Lung (tissue), 12 donors: Measurements from ENCODE around the gene DDX41. TPM values are rescaled to one million over a fixed set of nuclear protein-coding genes. Genes with fewer than 3 reads are reported as not detected.
A peak's percentile ranks its signal among the peaks of the same experiment; 100 is the strongest.

Experiments used
- ATAC-seq: fragments of 200-7000 bp; cut with Tn5 transposase; one replicate; pipeline ENCODE4 v1.9.1; 2020; ENCODE audit warnings: moderate number of reproducible peaks; ENCODE audit not compliant: insufficient read depth, low FRiP score
- DNase-seq, 3 donors: peaks; one replicate each; pipeline ENCODE4 v3.0.0-alpha.2; 2013 to 2017
- H3K27ac ChIP-seq, 2 donors: one replicate each; pipeline ENCODE4 v1.5.1; 2013; ENCODE audit warnings: mild to moderate bottlenecking in 2 of 2, moderate library complexity in 2 of 2, control low read depth in 1 of 2, inconsistent platforms in 1 of 2, low read depth in 1 of 2, low read length in 1 of 2
- H3K27me3 ChIP-seq, 3 donors: one replicate each; pipeline ENCODE4 v1.5.1; 2013; ENCODE audit warnings: low read length in 2 of 3; ENCODE audit not compliant: control insufficient read depth in 3 of 3, insufficient read depth in 3 of 3
- H3K36me3 ChIP-seq, 4 donors: one replicate each; pipeline ENCODE4 v1.5.1; 2013; ENCODE audit warnings: low read length in 4 of 4, mild to moderate bottlenecking in 1 of 4, moderate library complexity in 1 of 4; ENCODE audit not compliant: control insufficient read depth in 4 of 4, insufficient read depth in 4 of 4
- H3K4me1 ChIP-seq, 5 donors: one replicate each; pipeline ENCODE4 v1.5.1; 2013; ENCODE audit warnings: low read length in 5 of 5, mild to moderate bottlenecking in 2 of 5, moderate library complexity in 1 of 5; ENCODE audit not compliant: control insufficient read depth in 5 of 5, insufficient read depth in 5 of 5
- H3K4me3 ChIP-seq: one replicate; pipeline ENCODE4 v1.5.1; 2013; ENCODE audit warnings: mild to moderate bottlenecking, control low read depth, moderate library complexity
- H3K9ac ChIP-seq, 2 donors: one replicate each; pipeline ENCODE4 v1.5.1; 2013; ENCODE audit warnings: low read length in 2 of 2, control low read depth in 1 of 2; ENCODE audit not compliant: insufficient read depth in 1 of 2
- H3K9me3 ChIP-seq, 4 donors: one replicate each; pipeline ENCODE4 v1.5.1; 2013; ENCODE audit warnings: low read length in 3 of 4, mild to moderate bottlenecking in 1 of 4, moderate library complexity in 1 of 4; ENCODE audit not compliant: control insufficient read depth in 4 of 4, insufficient read depth in 3 of 4
- CTCF ChIP-seq: IDR thresholded peaks from 2 replicates; pipeline ENCODE4 v1.5.1; 2012; ENCODE audit warnings: mild to moderate bottlenecking; ENCODE audit errors: control extremely low read depth, extremely low read depth
- WGBS, 2 donors: extraction: QIAGEN DNeasy Blood & Tissue Kit; methylation state at CpG; one replicate each; pipeline ENCODE4 v1.1.7; 2013; 5-methylcytosine and 5-hydroxymethylcytosine counted together
- polyA plus RNA-seq, 2 donors: library from polyadenylated mRNA; stranded (reverse); fragments of 200-250 nt; gene quantifications; one replicate each; pipeline ENCODE4 v1.2.1, GENCODE V29; 2013
- total RNA-seq, 2 donors: library from RNA; depleted of rRNA in 1 of 2; stranded (reverse); fragments of >200 nt in 1 of 2; gene quantifications; one replicate each; pipeline ENCODE4 v1.2.1, GENCODE V29; 2014 to 2021
- donor health status: control.
- donor health status: control.
- donor health status: Bipolar disorder and iron deficiency.
- donor health status: healthy.
- donor health status: DM: yes; HTN: yes; CAD: no.

Gene DDX41
- total and polyA plus RNA-seq, 4 donors = 63.2 to 110 (median 73.6) TPM

- H3K36me3 ChIP-seq = peaks cover 0 to 33% (median 14%) of the 10 kb centered on the region in 4 donors
- no peaks in the 10 kb centered on the region for H3K27me3 ChIP-seq
- 92 to 94% methylated on average over 10 of the region's 10 CpGs for WGBS, 2 donors
Observed at GRCh38 chr5:177482359-177482795, 34.4 kb downstream of the DDX41 start.

GRCh38 chr5:177479774-177480173 is 37.0 kb downstream of the DDX41 start:
- no peaks in the 10 kb centered on the region for H3K27me3 ChIP-seq
- H3K4me3 ChIP-seq = no peak overlapping the region
- H3K27ac ChIP-seq = peak overlapping the region in 1 of 2 donors; percentile 51
- WGBS, 2 donors = 60 to 64% methylated on average over 14 of the region's 14 CpGs
- TF ChIP-seq CTCF = no peak
- H3K9ac ChIP-seq = peak overlapping the region in 1 of 2 donors; percentile 35
- H3K9me3 ChIP-seq = no peaks in the 10 kb centered on the region
- H3K36me3 ChIP-seq = peaks cover 0 to 25% (median 6%) of the 10 kb centered on the region in 4 donors
- DNase-seq = peak in 2 of 3 donors; percentile 46 to 56
- ATAC-seq = no peak
- peaks cover 3 to 22% (median 9%) of the 10 kb centered on the region in 5 donors for H3K4me1 ChIP-seq

More at GRCh38 chr5:177482359-177482795, 34.4 kb downstream of the DDX41 start:
- no peak for DNase-seq
- no peak overlapping the region for H3K9ac ChIP-seq
- ATAC-seq = no peak
- no peak overlapping the region for H3K27ac ChIP-seq
- peaks cover 0 to 3% (median 0%) of the 10 kb centered on the region in 4 donors for H3K9me3 ChIP-seq
- peaks cover 3 to 16% (median 9%) of the 10 kb centered on the region in 5 donors for H3K4me1 ChIP-seq
- no peak overlapping the region for H3K4me3 ChIP-seq
- TF ChIP-seq CTCF = no peak

- no peak overlapping the region for H3K4me3 ChIP-seq
Observed at GRCh38 chr5:177478711-177479646, 37.8 kb downstream of the DDX41 start.

More at GRCh38 chr5:177478711-177479646, 37.8 kb downstream of the DDX41 start:
- H3K27me3 ChIP-seq = no peaks in the 10 kb centered on the region
- ATAC-seq (peak; percentile 52), DNase-seq (peak; percentile 82 to 91 (median 87))
- TF ChIP-seq CTCF = no peak
- no peak overlapping the region for H3K9ac ChIP-seq
- H3K27ac ChIP-seq = peak overlapping the region; percentile 55 to 80
- WGBS, 2 donors = 30 to 32% methylated on average over 18 of the region's 18 CpGs
- H3K36me3 ChIP-seq = peaks cover 0 to 20% (median 3%) of the 10 kb centered on the region in 4 donors
- peaks cover 3 to 30% (median 12%) of the 10 kb centered on the region in 5 donors for H3K4me1 ChIP-seq
- no peaks in the 10 kb centered on the region for H3K9me3 ChIP-seq
